Activated CD4-positive, alpha-beta memory T cell treated with anti-CD3 and anti-CD28 coated beads, Interleukin-2, amount 10 ng/mL, durations not matched to agents 7 days and 5 days (primary cell): ENCODE measurements around the gene TMEM101. TPM values are rescaled to one million over a fixed set of nuclear protein-coding genes. Genes with fewer than 3 reads are reported as not detected.

Experiments
- CTCF ChIA-PET: fragments of 350-600 bp; sonication (Branson Sonifier 250); formaldehyde crosslinking; loops from one replicate; lab custom pipeline; 2021; ENCODE audit warnings: antibody characterized with exemption, inconsistent platforms; lab: Charles Lee
- POLR2A ChIA-PET: fragments of 350-600 bp; sonication (Branson Sonifier 250); formaldehyde crosslinking; loops from one replicate; lab custom pipeline; 2021; ENCODE audit warnings: antibody characterized with exemption; lab: Charles Lee
- DNase-seq: peaks from one replicate; pipeline ENCODE4 v3.0.0-alpha.2; 2020
- H3K27ac Mint-ChIP-seq: one replicate; pipeline ENCODE4 v1.8.0; 2021; ENCODE audit warnings: mild to moderate bottlenecking, mixed read lengths
- H3K27me3 Mint-ChIP-seq: one replicate; pipeline ENCODE4 v1.8.0; 2021; ENCODE audit warnings: mixed read lengths
- H3K36me3 Mint-ChIP-seq: one replicate; pipeline ENCODE4 v1.8.0; 2021; ENCODE audit warnings: low read depth, mixed read lengths
- H3K4me1 Mint-ChIP-seq: one replicate; pipeline ENCODE4 v1.8.0; 2021; ENCODE audit warnings: mixed read lengths
- H3K4me3 Mint-ChIP-seq: one replicate; pipeline ENCODE4 v1.8.0; 2021; ENCODE audit warnings: mild to moderate bottlenecking, mixed read lengths
- H3K9me3 Mint-ChIP-seq: one replicate; pipeline ENCODE4 v1.8.0; 2021; ENCODE audit warnings: mixed read lengths
- total RNA-seq, 2 experiments: library from RNA; stranded (reverse); gene quantifications; one replicate each; pipeline ENCODE4 v1.2.3, GENCODE V29; 2021

The TMEM101 gene
- total RNA-seq, 2 experiments from 2014 or later = 32.2 to 35.5 TPM

- DNase-seq = no peak
- ChIA-PET CTCF (interaction anchor here (1.1 kb wide), 2 partner anchors 16 to 70 kb away, joined by 3 read pairs; no protein-coding TSS in a partner anchor), POLR2A (interaction anchor here (1.0 to 1.4 kb wide), 4 partner anchors 9 to 530 kb away, joined by 3 to 8 read pairs (median 4); partner anchors contain the start of genes DHX8 and LSM12)
- H3K4me1 Mint-ChIP-seq = peaks cover 27% of the 10 kb centered on the region
- H3K36me3 Mint-ChIP-seq = peaks cover 7% of the 10 kb centered on the region
- peak overlapping the region; percentile 98 for H3K4me3 Mint-ChIP-seq
- H3K27ac Mint-ChIP-seq = peak overlapping the region; percentile 88
- H3K9me3 Mint-ChIP-seq = no peaks in the 10 kb centered on the region
- no peaks in the 10 kb centered on the region for H3K27me3 Mint-ChIP-seq
Observed at GRCh38 chr17:44014133-44014436, 678 bp downstream of the TMEM101 start.

- Mint-ChIP-seq H3K4me1 (peaks cover 35% of the 10 kb centered on the region), H3K9me3 (no peaks in the 10 kb centered on the region), H3K4me3 (no peak overlapping the region), H3K27me3 (no peaks in the 10 kb centered on the region), H3K36me3 (peaks cover 10% of the 10 kb centered on the region), H3K27ac (no peak overlapping the region)
- CTCF ChIA-PET = no interaction called here
- POLR2A ChIA-PET = interaction anchor here (2.0 kb wide), 1 partner anchor 111 kb away, joined by 4 read pairs; the partner anchor contains the start of gene HDAC5
- DNase-seq = no peak
Observed at GRCh38 chr17:44012874-44013273, 1.9 kb downstream of the TMEM101 start.

GRCh38 chr17:44012391-44012790, 2.4 kb downstream of the TMEM101 start:
- Mint-ChIP-seq H3K27me3 (no peaks in the 10 kb centered on the region), H3K27ac (no peak overlapping the region), H3K9me3 (no peaks in the 10 kb centered on the region), H3K4me3 (no peak overlapping the region), H3K4me1 (peaks cover 38% of the 10 kb centered on the region), H3K36me3 (peaks cover 10% of the 10 kb centered on the region)
- ChIA-PET CTCF (no interaction called here), POLR2A (interaction anchor here (2.0 kb wide), 1 partner anchor 111 kb away, joined by 4 read pairs; the partner anchor contains the start of gene HDAC5)
- no peak for DNase-seq

GRCh38 chr17:44011876-44012275, 2.9 kb downstream of the TMEM101 start:
- peaks cover 40% of the 10 kb centered on the region for H3K4me1 Mint-ChIP-seq
- no peak overlapping the region for H3K27ac Mint-ChIP-seq
- no peak overlapping the region for H3K4me3 Mint-ChIP-seq
- DNase-seq = no peak
- ChIA-PET POLR2A (interaction anchor here (2.0 kb wide), 1 partner anchor 112 kb away, joined by 4 read pairs; the partner anchor contains the start of gene HDAC5), CTCF (interaction anchor here (0.6 to 1.6 kb wide), 2 partner anchors 28 to 68 kb away, joined by 3 read pairs; no protein-coding TSS in a partner anchor)
- H3K9me3 Mint-ChIP-seq = no peaks in the 10 kb centered on the region
- H3K27me3 Mint-ChIP-seq = no peaks in the 10 kb centered on the region
- peaks cover 10% of the 10 kb centered on the region for H3K36me3 Mint-ChIP-seq

- DNase-seq = no peak
- Mint-ChIP-seq H3K9me3 (no peaks in the 10 kb centered on the region), H3K4me1 (peaks cover 47% of the 10 kb centered on the region), H3K4me3 (no peak overlapping the region), H3K27me3 (peaks cover 4% of the 10 kb centered on the region), H3K36me3 (peaks cover 10% of the 10 kb centered on the region), H3K27ac (no peak overlapping the region)
- ChIA-PET POLR2A (interaction anchor here (2.0 kb wide), 1 partner anchor 113 kb away, joined by 4 read pairs; the partner anchor contains the start of gene HDAC5), CTCF (interaction anchor here (0.6 to 1.6 kb wide), 2 partner anchors 67 to 535 kb away, joined by 3 read pairs; no protein-coding TSS in a partner anchor)
Observed at GRCh38 chr17:44010966-44011647, 3.7 kb downstream of the TMEM101 start.

- Mint-ChIP-seq H3K27me3 (peaks cover 18% of the 10 kb centered on the region), H3K36me3 (peaks cover 8% of the 10 kb centered on the region), H3K27ac (peak overlapping the region; percentile 37), H3K4me3 (peak overlapping the region; percentile 79), H3K4me1 (peaks cover 40% of the 10 kb centered on the region), H3K9me3 (no peaks in the 10 kb centered on the region)
- ChIA-PET POLR2A (interaction anchor here (0.7 to 1.9 kb wide), 5 partner anchors 8 to 1010 kb away, joined by 3 to 7 read pairs (median 3); partner anchors contain the start of genes HDAC5 and RPL27), CTCF (interaction anchor here (0.6 to 3.0 kb wide), 4 partner anchors 8 to 64 kb away, joined by 3 to 11 read pairs (median 4); no protein-coding TSS in a partner anchor)
- DNase-seq = no peak
Observed at GRCh38 chr17:44008205-44008909, 6.4 kb downstream of the TMEM101 start.

- Mint-ChIP-seq H3K27me3 (peaks cover 18% of the 10 kb centered on the region), H3K4me1 (peaks cover 35% of the 10 kb centered on the region), H3K4me3 (peak overlapping the region; percentile 79), H3K9me3 (no peaks in the 10 kb centered on the region), H3K36me3 (peaks cover 8% of the 10 kb centered on the region), H3K27ac (peak overlapping the region; percentile 59)
- peak; percentile 20 for DNase-seq
- ChIA-PET POLR2A (interaction anchor here (0.8 to 1.9 kb wide), 3 partner anchors 9 to 116 kb away, joined by 3 to 7 read pairs (median 4); partner anchors contain the start of gene HDAC5), CTCF (interaction anchor here (0.6 to 3.0 kb wide), 6 partner anchors 9 to 157 kb away, joined by 3 to 11 read pairs (median 3); no protein-coding TSS in a partner anchor)
Observed at GRCh38 chr17:44007346-44008204, 7.2 kb downstream of the TMEM101 start.

GRCh38 chr17:44006598-44007345, 8.0 kb downstream of the TMEM101 start:
- CTCF ChIA-PET = interaction anchor here (0.6 to 3.0 kb wide), 4 partner anchors 33 to 157 kb away, joined by 3 to 11 read pairs (median 3); no protein-coding TSS in a partner anchor
- POLR2A ChIA-PET = interaction anchor here (1.9 kb wide), 1 partner anchor 116 kb away, joined by 7 read pairs; the partner anchor contains the start of gene HDAC5
- Mint-ChIP-seq H3K4me1 (peaks cover 36% of the 10 kb centered on the region), H3K4me3 (peak overlapping the region; percentile 79), H3K36me3 (peaks cover 8% of the 10 kb centered on the region), H3K27me3 (peaks cover 18% of the 10 kb centered on the region), H3K9me3 (no peaks in the 10 kb centered on the region), H3K27ac (peak overlapping the region; percentile 59)
- DNase-seq = peak; percentile 99

GRCh38 chr17:44006272-44006597, 8.5 kb downstream of the TMEM101 start:
- CTCF ChIA-PET = interaction anchor here (1.0 to 3.0 kb wide), 2 partner anchors 37 to 62 kb away, joined by 3 to 11 read pairs; no protein-coding TSS in a partner anchor
- Mint-ChIP-seq H3K4me3 (peak overlapping the region; percentile 79), H3K9me3 (no peaks in the 10 kb centered on the region), H3K4me1 (peaks cover 33% of the 10 kb centered on the region), H3K36me3 (peaks cover 4% of the 10 kb centered on the region), H3K27ac (no peak overlapping the region), H3K27me3 (peaks cover 18% of the 10 kb centered on the region)
- POLR2A ChIA-PET = interaction anchor here (1.9 kb wide), 1 partner anchor 117 kb away, joined by 7 read pairs; the partner anchor contains the start of gene HDAC5
- DNase-seq = no peak

- peak; percentile 47 for DNase-seq
- ChIA-PET POLR2A (interaction anchor here (1.9 kb wide), 1 partner anchor 97 kb away, joined by 4 read pairs; no protein-coding TSS in a partner anchor), CTCF (interaction anchor here (3.0 kb wide), 1 partner anchor 62 kb away, joined by 11 read pairs; no protein-coding TSS in a partner anchor)
- Mint-ChIP-seq H3K4me3 (peak overlapping the region; percentile 79), H3K27me3 (peaks cover 18% of the 10 kb centered on the region), H3K27ac (no peak overlapping the region), H3K9me3 (no peaks in the 10 kb centered on the region), H3K36me3 (peaks cover 3% of the 10 kb centered on the region), H3K4me1 (peaks cover 33% of the 10 kb centered on the region)
Observed at GRCh38 chr17:44005527-44006271, 9.1 kb downstream of the TMEM101 start.
